Trophoblast cell (in vitro differentiated cells and primary cell): Measurements from ENCODE around the gene FADS6.

Source experiments
- DNase-seq, 2 donors: peaks; one replicate each; pipeline ENCODE4 v3.0.0-alpha.2; 2016
- H2AFZ ChIP-seq: 2 replicates; pipeline ENCODE4 v1.6.1; 2013; ENCODE audit warnings: low read length, moderate library complexity, mild to moderate bottlenecking; ENCODE audit not compliant: insufficient read depth, poor library complexity
- H2AK5ac ChIP-seq: 2 replicates; pipeline ENCODE4 v1.6.1; 2013; ENCODE audit warnings: mild to moderate bottlenecking, low read length
- H2BK120ac ChIP-seq: 2 replicates; pipeline ENCODE4 v1.6.1; 2013; ENCODE audit warnings: low read length, mild to moderate bottlenecking, moderate library complexity; ENCODE audit not compliant: insufficient read depth, poor library complexity
- H2BK12ac ChIP-seq: 2 replicates; pipeline ENCODE4 v1.6.1; 2013; ENCODE audit warnings: mild to moderate bottlenecking, low read length, moderate library complexity
- H2BK5ac ChIP-seq: 2 replicates; pipeline ENCODE4 v1.6.1; 2013; ENCODE audit warnings: low read length, low read depth, moderate library complexity, mild to moderate bottlenecking; ENCODE audit not compliant: poor library complexity
- H3K14ac ChIP-seq: 2 replicates; pipeline ENCODE4 v1.6.1; 2013; ENCODE audit warnings: mild to moderate bottlenecking, low read length
- H3K18ac ChIP-seq: 2 replicates; pipeline ENCODE4 v1.6.1; 2013; ENCODE audit warnings: mild to moderate bottlenecking, low read length
- H3K23ac ChIP-seq: 2 replicates; pipeline ENCODE4 v1.6.1; 2013; ENCODE audit warnings: low read length
- H3K27ac ChIP-seq: 2 replicates; pipeline ENCODE4 v1.5.1; 2013; ENCODE audit warnings: low read depth, mild to moderate bottlenecking, inconsistent platforms, low read length, moderate library complexity
- H3K27me3 ChIP-seq: 2 replicates; pipeline ENCODE4 v1.6.1; 2013; ENCODE audit warnings: inconsistent platforms, mild to moderate bottlenecking, low read length, moderate library complexity; ENCODE audit not compliant: insufficient read depth
- H3K36me3 ChIP-seq, 2 experiments: 1 replicate in 1 of 2; 2 replicates in 1 of 2; pipeline ENCODE4 v1.6.1; 2013; ENCODE audit warnings: low read length in 2 of 2, mild to moderate bottlenecking in 2 of 2, moderate library complexity in 1 of 2; ENCODE audit not compliant: insufficient read depth in 2 of 2, control insufficient read depth in 1 of 2
- H3K4ac ChIP-seq: 2 replicates; pipeline ENCODE4 v1.6.1; 2013; ENCODE audit warnings: low read depth, mild to moderate bottlenecking, low read length, moderate library complexity
- H3K4me1 ChIP-seq, 2 experiments: 1 replicate in 1 of 2; 2 replicates in 1 of 2; pipeline ENCODE4 v1.6.1; 2013; ENCODE audit warnings: low read length in 2 of 2, mild to moderate bottlenecking in 2 of 2, moderate library complexity in 1 of 2; ENCODE audit not compliant: insufficient read depth in 2 of 2, control insufficient read depth in 1 of 2
- H3K4me2 ChIP-seq: 2 replicates; pipeline ENCODE4 v1.6.1; 2013; ENCODE audit warnings: inconsistent platforms, mild to moderate bottlenecking, low read length, moderate library complexity
- H3K4me3 ChIP-seq: 2 replicates; pipeline ENCODE4 v1.5.1; 2013; ENCODE audit warnings: mild to moderate bottlenecking, low read depth, low read length, inconsistent platforms
- H3K79me1 ChIP-seq: one replicate; pipeline ENCODE4 v1.6.1; 2013; ENCODE audit warnings: low read length
- H3K79me2 ChIP-seq: 2 replicates; pipeline ENCODE4 v1.6.1; 2013; ENCODE audit warnings: low read length, mild to moderate bottlenecking; ENCODE audit not compliant: control insufficient read depth, insufficient read depth, poor library complexity
- H3K9ac ChIP-seq: 2 replicates; pipeline ENCODE4 v1.6.1; 2013; ENCODE audit warnings: mild to moderate bottlenecking, low read length
- H3K9me3 ChIP-seq: 2 replicates; pipeline ENCODE4 v1.6.1; 2013; ENCODE audit warnings: low read depth, mild to moderate bottlenecking, control low read depth, inconsistent platforms, low read length; ENCODE audit not compliant: insufficient read depth
- H4K12ac ChIP-seq: 2 replicates; pipeline ENCODE4 v1.6.1; 2013; ENCODE audit warnings: low read depth, mild to moderate bottlenecking, low read length, moderate library complexity
- H4K8ac ChIP-seq: 2 replicates; pipeline ENCODE4 v1.6.1; 2013; ENCODE audit warnings: low read depth, mild to moderate bottlenecking, low read length, moderate library complexity
- H4K91ac ChIP-seq: one replicate; pipeline ENCODE4 v1.6.1; 2013; ENCODE audit warnings: low read depth, mild to moderate bottlenecking, low read length, moderate library complexity
- WGBS: extraction: QIAGEN DNeasy Blood & Tissue Kit; methylation state at CpG from one replicate; pipeline ENCODE4 v1.1.7; 2013; ENCODE audit warnings: missing lambda C conversion rate; ENCODE audit not compliant: insufficient read length, insufficient coverage; ENCODE audit errors: extremely low coverage; 5-methylcytosine and 5-hydroxymethylcytosine counted together

FADS6 gene

DNA sequence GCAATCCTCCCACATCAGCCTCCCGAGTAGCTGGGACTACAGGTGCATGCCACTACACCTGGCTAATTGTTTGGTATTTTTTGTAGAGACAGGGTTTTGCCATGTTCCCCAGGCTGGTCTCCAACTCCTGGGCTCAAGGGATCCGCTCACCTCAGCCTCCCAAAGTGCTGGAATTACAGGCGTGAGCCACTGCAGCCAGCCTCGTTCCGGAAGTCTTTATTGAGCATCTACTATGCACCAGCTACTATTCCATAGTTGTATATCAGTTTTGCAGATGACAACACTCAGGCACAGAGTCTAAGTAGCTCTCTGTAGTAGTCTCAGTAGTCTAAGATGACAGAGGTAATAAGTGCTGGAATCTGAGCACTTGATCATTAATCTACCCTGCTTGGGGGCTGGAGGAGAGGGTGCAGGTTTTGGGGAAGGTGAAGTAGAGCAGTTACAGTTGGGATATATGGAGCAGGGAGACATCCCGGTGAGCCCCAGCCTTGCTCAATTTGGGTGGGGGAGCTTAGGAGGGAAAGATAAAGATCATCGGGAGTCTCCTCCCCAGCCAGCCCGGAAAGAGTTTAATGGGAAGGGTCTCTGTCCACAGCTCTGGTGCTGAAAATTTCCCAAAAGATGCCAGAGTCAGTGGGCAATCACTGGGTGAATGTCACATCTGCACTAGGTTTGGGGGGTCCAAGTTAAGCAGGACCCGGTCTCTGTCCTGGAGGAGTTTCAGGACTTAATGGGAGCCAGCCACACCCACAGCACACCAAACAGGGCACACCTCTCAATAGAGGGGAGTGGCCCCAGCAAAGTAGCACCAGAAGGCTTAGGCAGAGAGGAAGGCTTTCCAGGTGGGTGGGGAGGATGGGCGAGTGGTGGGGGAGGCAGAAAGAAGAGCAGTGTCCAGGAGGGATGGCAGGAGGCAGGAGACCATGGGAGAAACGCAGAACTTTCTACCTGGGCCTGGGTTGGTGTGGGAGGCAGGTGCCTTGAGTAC is 43.9 kb upstream of the FADS6 start:
- Histone ChIP-seq H3K9ac (no peak overlapping the region), H3K4me2 (no peak overlapping the region), H3K4ac (no peak overlapping the region), H2BK120ac (no peak overlapping the region), H2AK5ac (no peak overlapping the region), H3K14ac (no peak overlapping the region), H4K8ac (no peak overlapping the region), H3K27ac (no peak overlapping the region), H3K79me2 (no peaks in the 10 kb centered on the region), H4K12ac (no peak overlapping the region), H4K91ac (no peak overlapping the region), H3K36me3 (no peaks in the 10 kb centered on the region), H3K4me3 (peak overlapping the region; percentile 22), H3K4me1 (no peaks in the 10 kb centered on the region), H3K27me3 (peaks cover 34% of the 10 kb centered on the region), H3K18ac (no peak overlapping the region), H3K9me3 (peaks cover 5% of the 10 kb centered on the region), H3K23ac (no peak overlapping the region), H2AFZ (no peak overlapping the region), H2BK5ac (no peak overlapping the region), H3K79me1 (no peaks in the 10 kb centered on the region), H2BK12ac (no peak overlapping the region)
- WGBS = no CpG with 5 or more reads among the region's 11 CpGs
- DNase-seq = no peak

DNA sequence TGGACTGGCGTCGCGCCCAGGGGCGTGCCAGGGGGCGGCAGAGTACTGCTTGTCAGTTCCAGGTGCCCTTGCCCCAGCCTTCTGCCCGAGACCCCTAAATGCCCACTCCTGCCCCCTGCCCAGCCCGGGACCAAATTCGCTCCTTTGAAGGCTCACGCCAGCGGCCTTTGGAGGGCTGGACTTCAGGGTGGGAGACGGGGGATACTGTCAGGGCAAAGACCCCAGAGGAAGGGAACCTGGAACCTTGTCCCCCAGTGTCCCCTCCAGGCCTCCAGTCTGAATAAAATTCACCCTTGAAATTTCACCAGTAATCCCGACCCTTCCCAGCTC is 43.0 kb upstream of the FADS6 start:
- no peak overlapping the region for H3K4ac ChIP-seq
- H3K4me2 ChIP-seq = no peak overlapping the region
- no peaks in the 10 kb centered on the region for H3K4me1 ChIP-seq
- H3K23ac ChIP-seq = no peak overlapping the region
- no peaks in the 10 kb centered on the region for H3K79me2 ChIP-seq
- no peak overlapping the region for H3K27ac ChIP-seq
- no peak overlapping the region for H3K14ac ChIP-seq
- no peak overlapping the region for H4K12ac ChIP-seq
- no peaks in the 10 kb centered on the region for H3K36me3 ChIP-seq
- H3K18ac ChIP-seq = no peak overlapping the region
- no peak overlapping the region for H2BK120ac ChIP-seq
- WGBS = no CpG with 5 or more reads among the region's 12 CpGs
- H2AK5ac ChIP-seq = no peak overlapping the region
- H2AFZ ChIP-seq = no peak overlapping the region
- no peak for DNase-seq
- peaks cover 34% of the 10 kb centered on the region for H3K27me3 ChIP-seq
- H2BK12ac ChIP-seq = no peak overlapping the region
- H3K4me3 ChIP-seq = no peak overlapping the region
- H4K91ac ChIP-seq = no peak overlapping the region
- no peak overlapping the region for H2BK5ac ChIP-seq
- H3K79me1 ChIP-seq = no peaks in the 10 kb centered on the region
- H4K8ac ChIP-seq = no peak overlapping the region
- H3K9ac ChIP-seq = no peak overlapping the region
- peaks cover 5% of the 10 kb centered on the region for H3K9me3 ChIP-seq

DNA sequence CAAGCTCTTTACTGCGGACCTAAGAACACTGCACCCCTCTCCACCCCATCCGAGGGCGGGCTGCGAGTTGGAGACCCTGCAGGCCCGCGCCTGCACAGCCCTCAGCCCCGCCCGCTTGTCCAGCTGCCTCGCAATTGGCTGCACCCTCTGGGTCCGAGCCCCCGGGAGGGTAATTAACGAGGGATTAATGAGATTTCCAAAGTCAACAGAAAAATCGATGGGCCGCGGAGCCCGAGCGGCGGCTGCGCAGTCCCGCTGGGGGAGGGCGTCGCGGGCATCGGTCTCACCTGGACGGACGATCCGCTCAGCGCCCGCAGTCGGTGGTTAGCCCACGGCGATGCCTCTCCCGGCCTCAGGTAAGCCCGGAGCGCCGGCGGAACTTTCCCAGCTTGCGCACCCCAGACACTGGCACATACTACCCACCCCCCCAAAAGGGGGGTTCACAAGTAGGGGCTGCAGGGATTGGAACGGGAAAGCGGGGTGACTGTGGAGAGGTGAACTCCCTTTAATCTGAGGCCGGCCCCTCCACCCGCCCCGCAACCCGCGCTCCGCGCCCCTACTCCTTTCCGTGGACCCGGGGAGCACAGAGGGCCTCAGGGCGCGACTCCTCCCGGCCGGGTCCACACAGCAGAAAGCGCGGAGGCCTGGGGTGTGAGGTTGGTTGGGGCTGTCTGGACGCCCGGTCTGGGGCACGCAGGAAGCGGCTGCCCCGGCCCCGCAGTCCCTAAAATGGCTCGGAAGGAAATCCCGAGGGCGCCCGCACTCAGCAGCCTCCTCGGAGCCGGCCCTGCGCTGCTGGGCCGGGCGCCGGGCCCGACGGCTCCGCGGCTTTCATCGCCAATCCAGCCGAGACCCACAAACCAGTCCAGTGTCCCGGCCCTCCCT is 42.4 kb upstream of the FADS6 start, which contains the start of gene OTOP3:
TSS of gene OTOP3 (plus strand) at position 314 of the 885 bp plus-strand sequence. CDS start at position 338, 24 bp downstream.
- no peaks in the 10 kb centered on the region for H3K36me3 ChIP-seq
- no peak within 1 kb of the TSS for H2BK5ac ChIP-seq
- DNase-seq = no peak
- WGBS = no CpG with 5 or more reads among the region's 78 CpGs
- no peak within 1 kb of the TSS for H4K8ac ChIP-seq
- H3K79me1 ChIP-seq = no peaks in the 10 kb centered on the region
- no peak within 1 kb of the TSS for H4K91ac ChIP-seq
- H3K9me3 ChIP-seq = peaks cover 7% of the 10 kb centered on the region
- H3K27me3 ChIP-seq = peaks cover 34% of the 10 kb centered on the region
- H3K4me3 ChIP-seq = no peak within 1 kb of the TSS
- H2AK5ac ChIP-seq = no peak within 1 kb of the TSS
- H2BK12ac ChIP-seq = no peak within 1 kb of the TSS
- no peak within 1 kb of the TSS for H3K9ac ChIP-seq
- H3K14ac ChIP-seq = no peak within 1 kb of the TSS
- H3K4me2 ChIP-seq = no peak within 1 kb of the TSS
- no peaks in the 10 kb centered on the region for H3K4me1 ChIP-seq
- no peak within 1 kb of the TSS for H2AFZ ChIP-seq
- no peak within 1 kb of the TSS for H3K27ac ChIP-seq
- H4K12ac ChIP-seq = no peak within 1 kb of the TSS
- H3K4ac ChIP-seq = no peak within 1 kb of the TSS
- no peak within 1 kb of the TSS for H3K18ac ChIP-seq
- no peak within 1 kb of the TSS for H3K23ac ChIP-seq
- H3K79me2 ChIP-seq = no peaks in the 10 kb centered on the region
- no peak within 1 kb of the TSS for H2BK120ac ChIP-seq

DNA sequence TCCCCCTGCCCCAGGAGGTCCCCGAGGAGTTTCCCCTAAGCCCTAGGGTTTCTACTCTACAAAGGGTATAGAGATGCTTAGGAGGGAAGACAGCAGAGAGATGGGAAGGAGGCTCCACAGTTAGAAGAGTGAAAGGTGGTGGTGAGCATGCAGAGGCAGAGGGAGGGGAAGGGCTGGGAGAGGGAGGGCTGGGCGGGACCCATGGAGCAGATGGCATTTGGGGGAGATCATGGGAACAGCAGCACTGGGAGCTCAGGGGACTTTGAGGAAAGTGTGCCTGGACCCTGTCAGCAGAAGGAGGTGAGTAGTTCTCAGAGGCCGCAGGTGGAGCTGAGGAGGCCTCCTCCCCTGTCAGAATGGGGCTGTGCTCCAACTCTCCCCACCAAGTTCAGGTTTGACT is 41.6 kb upstream of the FADS6 start:
- Histone ChIP-seq H3K18ac (no peak overlapping the region), H2AK5ac (no peak overlapping the region), H2BK5ac (no peak overlapping the region), H4K91ac (no peak overlapping the region), H3K4ac (no peak overlapping the region), H3K23ac (no peak overlapping the region), H3K79me2 (no peaks in the 10 kb centered on the region), H3K79me1 (no peaks in the 10 kb centered on the region), H4K12ac (no peak overlapping the region), H3K4me2 (no peak overlapping the region), H3K27me3 (peaks cover 34% of the 10 kb centered on the region), H2BK12ac (no peak overlapping the region), H2AFZ (no peak overlapping the region), H3K14ac (no peak overlapping the region), H3K9ac (no peak overlapping the region), H3K27ac (no peak overlapping the region), H3K36me3 (no peaks in the 10 kb centered on the region), H4K8ac (no peak overlapping the region), H3K4me1 (no peaks in the 10 kb centered on the region), H3K4me3 (no peak overlapping the region), H2BK120ac (no peak overlapping the region), H3K9me3 (peaks cover 7% of the 10 kb centered on the region)
- DNase-seq = no peak
- WGBS = no CpG with 5 or more reads among the region's 3 CpGs
